ENCODE data around the gene FCHSD2.

GRCh38 chr11:73048446-73048845 is 93.7 kb downstream of the FCHSD2 start:
- TF ChIP-seq POLR2A (IDR thresholded peaks at IDR 0.05) (no peak), CTCF (IDR thresholded peaks at IDR 0.05) (no peak)

Data from lower leg skin (tissue), 3 donors.